HG03039 (cell line): ENCODE results near the gene CCDC91.
"Not testable (repeated sequence)": the region's sequence is repeated elsewhere in the genome, so short reads cannot be mapped to it uniquely, and the experiment has no call there.

Experiments used
- ATAC-seq: cut with Tn5 transposase; IDR thresholded peaks from one replicate; pipeline ENCODE4 v1.9.1; 2021; ENCODE audit warnings: mild to moderate bottlenecking, moderate library complexity; ENCODE audit not compliant: unreplicated experiment

CCDC91 gene

DNA sequence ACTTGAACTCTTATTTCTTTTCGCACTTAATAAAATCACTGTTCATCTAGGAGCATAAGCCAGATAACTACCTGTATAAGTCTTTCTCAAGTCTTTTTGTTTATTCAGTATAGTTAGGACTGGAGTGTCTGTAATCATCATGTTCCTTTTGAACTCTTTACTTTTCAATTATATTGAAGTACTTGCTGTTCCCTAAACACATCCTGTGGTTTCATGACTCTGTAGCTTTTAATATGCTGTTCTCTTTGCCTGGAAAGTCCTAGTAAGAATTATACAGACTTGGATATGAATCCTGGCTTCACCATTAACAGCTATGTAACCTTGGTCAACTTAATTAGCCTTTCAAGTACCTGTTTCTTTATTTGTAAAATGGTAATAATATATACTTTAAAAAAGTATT, 88.2 kb downstream of the CCDC91 start:
- no peak for ATAC-seq

DNA sequence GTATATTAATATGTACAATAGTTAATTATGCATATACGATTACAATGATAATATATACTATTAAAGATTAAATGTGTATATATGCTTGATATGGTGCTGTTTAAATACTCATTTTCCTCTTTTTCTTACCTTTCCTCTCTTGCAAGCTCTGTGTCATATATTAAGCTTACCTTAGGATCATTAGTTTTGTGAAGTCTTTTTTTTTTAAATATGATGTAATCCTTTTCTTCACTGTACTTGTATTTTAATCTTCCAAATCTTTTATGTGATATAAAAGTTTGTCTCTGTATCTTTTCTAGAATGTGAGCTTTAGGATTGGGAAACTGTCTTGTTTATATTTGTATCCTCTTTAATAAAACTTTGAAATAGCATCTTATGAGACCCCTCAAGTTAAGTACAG, 88.7 kb downstream of the CCDC91 start:
- no peak for ATAC-seq

- ATAC-seq = no peak
These were observed 96.1 kb downstream of the CCDC91 start for GRCh38 chr12:28286352-28286751.

- ATAC-seq = no peak
These were observed 100.0 kb downstream of the CCDC91 start for GRCh38 chr12:28290262-28290661.

GRCh38 chr12:28292699-28293098, 102.4 kb downstream of the CCDC91 start:
- no peak for ATAC-seq

DNA sequence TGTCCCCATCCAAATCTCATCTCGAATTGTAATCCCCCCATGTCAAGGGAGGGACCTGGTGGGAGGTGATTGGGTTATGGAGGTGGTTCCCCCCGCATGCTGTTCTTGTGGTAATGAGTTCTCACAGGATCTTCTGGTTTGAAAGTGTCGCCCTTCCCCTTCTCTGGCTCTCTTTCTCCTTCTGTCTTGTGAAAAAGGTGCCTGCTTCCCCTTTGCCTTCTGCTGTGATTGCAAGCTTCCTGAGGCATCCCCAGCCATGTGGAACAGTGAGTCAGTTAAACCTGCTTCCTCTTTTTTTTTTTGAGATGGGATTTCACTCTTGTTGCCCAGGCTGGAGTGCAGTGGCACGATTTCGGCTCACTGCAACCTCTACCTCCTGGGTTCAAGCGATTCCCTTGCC, 104.0 kb downstream of the CCDC91 start:
- no peak for ATAC-seq

DNA sequence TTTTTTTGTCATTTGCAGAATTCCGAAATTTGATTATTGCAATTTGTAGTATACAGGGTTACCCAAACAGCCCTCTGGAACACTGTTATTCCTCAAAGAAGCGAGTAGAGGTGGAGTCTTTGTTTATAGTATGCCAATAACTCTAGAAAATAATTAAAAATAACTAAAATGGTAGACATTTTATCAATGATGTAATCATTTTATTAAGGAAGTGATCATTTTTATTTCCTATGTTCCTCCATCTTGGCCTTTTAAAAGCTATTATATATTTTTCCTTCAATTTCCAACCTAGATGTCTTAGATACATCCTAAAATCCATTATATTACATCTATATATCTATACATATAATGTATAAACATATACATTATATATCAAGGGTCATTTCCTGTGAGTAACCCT, 106.0 kb downstream of the CCDC91 start:
- no peak for ATAC-seq

DNA sequence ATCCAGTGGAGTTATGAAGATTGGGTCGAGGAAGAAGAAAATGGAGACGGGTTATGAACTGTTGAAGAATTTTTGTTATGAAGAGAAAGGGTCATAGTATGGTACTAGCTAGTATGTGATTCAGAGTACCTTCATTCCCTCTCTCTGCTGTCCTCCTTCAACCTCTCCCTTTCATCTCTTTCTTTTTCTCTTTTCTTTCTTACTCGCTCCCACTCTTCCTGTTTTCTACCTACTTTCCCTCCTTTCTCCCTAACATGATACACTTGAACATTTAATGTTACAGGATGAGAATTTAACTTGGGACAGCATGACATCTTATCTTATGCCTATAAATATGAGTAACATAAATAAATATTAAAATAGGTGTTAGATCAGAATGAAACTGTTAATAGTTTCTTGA, 112.9 kb downstream of the CCDC91 start:
- ATAC-seq = no peak

- no peak for ATAC-seq
These were observed 116.3 kb downstream of the CCDC91 start for GRCh38 chr12:28306535-28306934.

- no peak for ATAC-seq
These were observed 118.6 kb downstream of the CCDC91 start for GRCh38 chr12:28308891-28309290.

DNA sequence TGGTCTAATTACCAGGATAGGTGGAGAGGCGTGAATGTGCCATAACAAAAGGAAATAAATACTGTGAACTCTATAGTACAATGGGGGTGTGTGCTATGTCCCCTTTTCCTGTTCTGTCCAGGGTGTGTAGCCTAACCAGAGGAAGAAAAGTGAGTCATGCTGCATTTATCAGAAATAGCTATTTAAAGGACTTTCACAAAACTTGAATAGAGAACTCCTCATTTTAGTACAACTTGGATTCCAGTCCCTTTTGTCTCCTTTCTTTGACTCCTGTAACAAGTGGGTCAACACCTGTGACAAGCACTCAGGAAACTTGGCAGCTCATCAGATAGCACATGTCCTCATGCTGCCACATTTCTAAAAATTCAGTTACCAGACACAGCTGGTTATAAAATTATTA, 123.4 kb downstream of the CCDC91 start:
- ATAC-seq = no peak

DNA sequence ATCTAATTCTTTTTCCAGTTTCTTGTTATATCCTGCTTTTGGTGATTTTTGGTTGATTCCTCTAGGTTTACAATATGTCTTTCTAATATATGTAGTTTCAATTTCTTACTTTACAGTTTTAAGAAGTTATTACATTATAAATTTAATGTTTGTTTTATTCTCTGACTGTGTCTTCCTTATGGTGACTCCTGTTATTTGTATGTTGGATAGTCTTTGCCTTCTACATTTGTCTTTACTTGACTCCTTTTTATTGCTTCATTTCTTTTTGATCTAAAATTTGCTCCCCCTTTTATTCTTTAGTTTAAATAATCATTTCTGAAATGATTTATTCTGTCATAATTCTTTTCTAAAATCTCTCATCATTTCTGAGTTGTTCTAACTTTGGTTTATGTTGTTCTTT, 125.8 kb downstream of the CCDC91 start:
- ATAC-seq = no peak

DNA sequence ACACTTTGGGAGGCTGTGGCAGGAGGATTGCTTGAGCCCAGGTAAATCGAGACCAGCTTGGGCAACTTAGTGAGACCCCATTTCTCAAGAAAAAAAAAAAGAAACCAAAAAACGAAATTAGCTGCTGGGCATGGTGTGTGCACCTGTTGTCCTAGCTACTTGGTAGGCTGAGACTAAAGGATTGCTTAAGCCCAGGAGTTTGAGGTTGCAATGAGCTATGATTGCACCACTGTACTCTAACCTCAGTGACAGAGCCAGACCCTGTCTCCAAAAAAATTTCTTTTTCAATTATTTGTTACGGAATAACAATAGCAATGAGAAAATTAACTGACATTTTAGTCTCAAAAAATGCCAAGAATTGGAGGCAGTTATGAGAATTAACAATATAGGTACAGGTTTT, 128.0 kb downstream of the CCDC91 start:
- ATAC-seq = no peak

GRCh38 chr12:28320353-28320752, 130.1 kb downstream of the CCDC91 start:
- ATAC-seq = no peak

- ATAC-seq = no peak
These were observed 137.5 kb downstream of the CCDC91 start for GRCh38 chr12:28327722-28328121.

- no peak for ATAC-seq
These were observed 138.7 kb downstream of the CCDC91 start for GRCh38 chr12:28328967-28329366.

DNA sequence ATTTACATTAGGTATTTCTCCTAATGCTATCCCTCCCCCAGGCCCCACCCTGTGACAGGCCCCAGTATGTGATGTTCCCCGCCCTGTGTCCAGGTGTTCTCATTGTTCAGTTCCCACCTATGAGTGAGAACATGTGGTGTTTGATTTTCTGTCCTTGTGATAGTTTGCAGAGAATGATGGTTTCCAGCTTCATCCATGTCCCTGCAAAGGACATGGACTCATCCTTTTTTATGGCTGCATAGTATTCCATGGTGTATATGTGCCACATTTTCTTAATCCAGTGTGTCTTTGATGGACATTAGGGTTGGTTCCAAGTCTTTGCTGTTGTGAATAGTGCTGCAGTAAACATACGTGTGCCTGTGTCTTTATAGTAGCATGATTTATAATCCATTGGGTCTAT, 139.5 kb downstream of the CCDC91 start:
- not testable (repeated sequence) for ATAC-seq

GRCh38 chr12:28330232-28330631, 140.0 kb downstream of the CCDC91 start:
- not testable (repeated sequence) for ATAC-seq

DNA sequence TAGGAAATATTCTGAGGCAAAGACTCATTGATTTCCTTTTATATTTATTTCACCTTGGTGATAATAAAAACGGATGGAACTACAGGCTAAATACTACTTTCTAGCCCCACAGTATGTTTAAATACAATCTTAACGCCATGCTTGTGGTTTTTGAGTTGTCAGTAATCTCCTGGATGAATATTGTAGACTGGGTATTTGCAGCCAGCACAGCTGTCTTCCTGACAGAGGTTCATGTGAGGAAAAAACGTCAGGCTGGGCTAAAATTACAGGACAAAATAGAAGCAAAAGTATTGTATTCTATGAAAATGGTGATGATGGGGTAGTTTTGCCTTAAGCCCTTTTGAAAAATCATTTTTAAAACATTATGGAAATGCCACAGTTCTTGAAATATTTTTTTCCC, 140.9 kb downstream of the CCDC91 start:
- ATAC-seq = no peak

DNA sequence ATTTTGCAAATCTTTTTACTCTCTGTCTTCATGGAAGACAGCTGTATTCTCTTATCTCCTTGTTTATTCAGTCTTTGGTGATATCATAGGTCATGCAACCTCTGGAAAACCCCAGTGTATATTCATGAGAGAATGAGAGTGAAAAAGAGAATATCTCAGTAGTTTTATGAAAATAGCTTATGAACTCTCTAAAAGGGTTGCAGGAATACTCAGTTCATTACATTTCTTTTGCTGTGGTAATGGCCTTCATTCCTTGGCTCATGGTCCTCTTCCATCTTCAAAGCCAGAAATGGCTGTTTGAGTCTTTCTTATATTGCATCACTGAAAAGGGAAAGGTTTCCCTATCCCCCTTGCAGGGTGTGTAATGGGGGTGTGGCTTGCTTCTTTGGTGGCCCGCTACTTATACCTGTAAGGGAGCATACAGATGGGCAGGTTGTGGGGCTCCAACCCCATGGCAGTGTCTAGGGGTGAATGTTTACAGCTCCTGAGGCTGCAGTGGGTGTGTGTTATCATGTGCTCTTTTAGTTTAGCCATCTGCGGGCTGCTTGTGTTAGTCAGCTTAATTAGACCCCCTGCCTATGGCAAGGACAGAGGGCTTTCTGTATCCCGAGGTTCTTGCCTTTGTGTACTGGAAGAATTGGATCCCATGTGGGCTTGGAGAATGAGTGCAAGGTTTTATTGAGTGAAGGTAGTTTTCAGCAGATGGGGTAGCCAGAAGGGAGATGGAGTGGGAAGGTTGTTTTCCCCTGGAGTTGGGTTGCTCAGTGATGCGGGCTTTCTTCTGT, 150.2 kb downstream of the CCDC91 start:
- ATAC-seq = no peak

- no peak for ATAC-seq
These were observed 153.5 kb downstream of the CCDC91 start for GRCh38 chr12:28343713-28344112.

GRCh38 chr12:28346567-28346966, 156.3 kb downstream of the CCDC91 start:
- no peak for ATAC-seq

DNA sequence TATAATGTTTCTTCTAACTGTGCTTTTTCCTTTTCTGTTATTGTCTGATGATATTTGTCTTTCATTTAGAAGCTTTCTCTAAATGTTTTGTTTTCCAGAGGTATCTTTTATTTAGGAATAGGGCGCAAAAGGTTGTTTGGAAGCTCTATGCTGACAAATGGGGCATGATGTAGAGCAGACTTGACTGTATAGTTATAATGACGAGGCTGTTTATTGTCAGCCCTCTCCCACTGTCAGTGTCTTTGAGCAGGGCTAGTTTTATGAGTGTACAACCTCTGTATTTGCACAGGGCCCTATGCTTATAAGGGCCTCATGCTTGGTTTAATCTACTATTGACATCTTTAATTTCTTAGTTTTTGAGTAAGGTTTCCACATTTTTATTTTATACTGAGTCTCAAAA, 158.9 kb downstream of the CCDC91 start:
- no peak for ATAC-seq
